NCI-H526 treated with DMSO at 0.1 percent for 48 hours (cell line): Measurements from ENCODE around the gene ARL6IP6.
A peak's percentile ranks its signal among the peaks of the same experiment; 100 is the strongest.

Source experiments
- DNase-seq: peaks from one replicate; lab custom pipeline; 2025; lab: John Stamatoyannopoulos, UW

ARL6IP6 gene

DNA sequence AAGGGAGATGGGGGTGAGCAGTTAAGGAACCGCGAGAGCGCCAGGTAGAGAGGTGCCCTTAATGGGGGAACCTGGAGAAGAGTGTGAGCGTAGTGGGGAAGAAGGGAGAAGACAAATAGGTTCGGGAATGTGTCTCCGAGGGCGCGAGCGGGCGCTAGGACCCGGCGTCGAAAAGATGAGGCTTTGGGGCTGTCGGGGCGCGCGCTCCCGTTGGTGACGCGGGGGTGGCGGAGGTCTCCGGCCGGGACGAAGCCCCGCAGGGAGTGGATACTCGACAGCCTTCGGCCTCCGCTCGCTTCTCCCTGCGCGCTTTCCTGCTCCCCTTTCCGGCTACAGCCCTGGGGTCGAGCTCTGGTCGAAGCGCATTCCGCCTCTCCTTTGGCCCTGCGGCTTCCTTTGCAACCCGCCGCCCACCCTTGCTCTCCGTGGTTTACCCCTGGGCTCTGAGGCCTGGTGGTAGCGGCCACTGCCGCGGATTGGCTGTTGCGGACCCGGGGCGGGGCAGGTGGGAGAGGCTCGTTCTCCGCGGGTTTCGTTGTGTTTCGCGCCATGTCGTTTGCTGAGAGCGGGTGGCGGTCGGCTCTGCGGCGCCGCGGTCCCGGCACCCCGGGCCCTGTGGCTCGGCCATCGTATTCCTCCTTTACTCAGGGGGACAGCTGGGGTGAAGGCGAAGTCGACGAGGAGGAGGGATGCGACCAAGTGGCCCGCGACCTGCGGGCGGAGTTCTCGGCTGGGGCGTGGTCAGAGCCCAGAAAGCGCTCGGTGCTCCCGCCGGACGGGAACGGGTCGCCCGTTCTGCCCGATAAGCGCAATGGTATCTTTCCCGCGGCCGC is at the start of gene ARL6IP6:
TSS of gene ARL6IP6 (plus strand) at position 545 of the 833 bp plus-strand sequence. CDS start at position 550, 5 bp downstream.
- DNase-seq: peak; percentile 95

DNA sequence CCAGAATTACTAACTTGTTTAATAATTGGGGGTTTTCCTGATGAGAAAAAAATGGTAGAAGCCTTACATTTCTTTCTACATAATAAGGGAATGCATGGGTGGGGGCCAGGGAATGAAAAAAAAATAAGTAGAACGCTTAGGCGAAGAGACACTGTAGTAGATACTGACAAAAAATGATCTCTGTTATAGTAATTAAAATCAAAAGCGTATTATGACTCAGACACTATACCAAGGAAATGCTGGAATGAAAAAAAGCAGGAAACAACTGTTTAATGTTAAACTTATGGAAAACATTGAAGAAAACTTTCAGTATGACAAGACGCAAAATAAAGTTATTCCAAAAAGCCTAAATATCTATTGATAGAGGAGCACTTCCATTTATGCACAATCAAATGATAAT is 44.1 kb upstream of the ARL6IP6 start:
- DNase-seq: no peak

DNA sequence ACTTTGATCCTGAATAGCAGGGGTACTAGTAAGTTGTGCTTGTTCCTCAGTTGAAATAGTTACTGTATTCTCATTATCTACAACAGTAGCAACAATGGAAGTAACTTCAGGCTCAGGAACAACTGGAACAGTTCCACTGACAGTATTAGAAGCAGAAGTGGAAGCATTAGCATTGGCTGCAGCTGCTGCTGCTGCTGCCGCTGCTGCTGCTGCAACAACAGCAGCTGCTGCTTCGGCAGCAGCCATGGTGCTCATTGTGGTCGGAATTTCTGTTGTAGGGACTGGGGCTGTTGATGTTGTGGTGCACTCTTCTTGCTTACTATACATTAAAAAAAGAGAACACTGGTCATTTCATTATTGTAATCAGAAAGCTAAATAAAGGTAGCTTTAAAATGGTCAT is 42.0 kb upstream of the ARL6IP6 start:
- DNase-seq: no peak

DNA sequence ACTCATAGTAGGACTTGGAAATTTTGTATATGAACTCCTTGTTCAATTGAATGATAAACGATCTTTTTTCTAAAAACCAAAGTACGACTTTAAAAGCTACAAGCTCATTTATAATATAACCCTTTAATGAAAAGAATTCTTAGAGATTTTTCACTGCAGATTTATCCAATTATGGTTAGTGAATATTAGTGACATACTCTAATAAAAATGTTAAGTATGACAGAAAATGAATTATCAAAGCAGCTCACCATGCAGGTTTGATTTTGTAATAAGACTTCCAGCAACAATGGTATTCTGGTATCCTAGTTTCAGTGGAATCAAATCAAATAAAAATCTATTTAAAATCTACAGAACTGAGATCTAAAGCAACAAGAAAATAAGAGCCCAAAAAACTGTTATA is 39.6 kb upstream of the ARL6IP6 start:
- DNase-seq: no peak

DNA sequence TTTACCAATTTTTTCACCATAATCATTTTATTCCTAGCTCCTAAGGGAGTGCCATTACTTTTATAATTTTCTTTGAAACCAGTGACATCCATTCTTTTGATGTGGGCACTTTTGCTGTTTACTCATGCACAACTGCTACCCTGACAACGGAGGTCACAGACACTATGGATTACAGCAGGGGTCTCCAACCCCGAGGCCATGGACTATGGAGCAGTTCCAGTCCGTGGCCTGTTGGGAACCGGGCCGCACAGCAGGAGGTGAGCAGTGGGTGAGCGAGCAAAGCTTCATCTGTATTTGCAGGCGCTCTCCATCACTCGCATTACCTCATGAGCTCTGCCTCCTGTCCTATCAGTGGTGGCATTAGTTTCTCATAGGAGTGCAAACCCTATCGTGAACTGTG is 35.8 kb upstream of the ARL6IP6 start:
- no peak for DNase-seq

DNA sequence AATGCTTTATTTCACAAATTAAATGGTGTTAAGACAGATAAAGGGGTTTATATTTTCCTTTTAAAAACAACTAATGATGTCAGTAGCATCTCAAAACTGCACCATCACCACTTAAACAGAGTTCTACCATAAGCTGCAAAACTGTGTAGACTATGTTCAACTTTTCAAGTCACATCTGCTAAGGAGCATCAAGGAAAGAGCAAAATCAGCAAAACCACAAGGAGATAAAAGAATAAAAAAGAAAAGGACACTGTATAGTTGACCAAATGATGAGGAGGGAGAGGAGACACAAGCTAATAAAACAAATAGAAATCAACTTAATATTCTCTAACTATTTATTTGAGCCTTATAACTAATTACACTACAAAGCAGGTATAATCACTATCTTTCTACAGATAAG is 35.0 kb upstream of the ARL6IP6 start:
- DNase-seq: no peak

DNA sequence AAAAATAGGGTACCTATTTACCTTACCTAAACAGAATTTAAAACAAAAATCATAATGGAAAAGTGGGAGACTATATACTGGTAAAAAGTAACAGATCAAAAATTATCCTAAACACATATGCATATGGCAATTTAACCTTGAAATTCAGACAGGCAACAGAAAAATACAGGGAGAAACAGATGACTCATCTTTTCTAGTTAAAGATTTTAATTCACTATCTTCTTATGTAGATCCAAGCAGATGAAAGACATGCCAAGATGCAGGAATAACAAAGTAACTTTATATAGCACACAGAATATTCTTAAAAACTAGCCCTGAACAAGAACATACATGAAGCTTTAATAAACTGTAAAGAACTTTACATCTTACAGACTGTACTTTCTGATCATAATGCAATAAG is 32.1 kb upstream of the ARL6IP6 start:
- DNase-seq: no peak

DNA sequence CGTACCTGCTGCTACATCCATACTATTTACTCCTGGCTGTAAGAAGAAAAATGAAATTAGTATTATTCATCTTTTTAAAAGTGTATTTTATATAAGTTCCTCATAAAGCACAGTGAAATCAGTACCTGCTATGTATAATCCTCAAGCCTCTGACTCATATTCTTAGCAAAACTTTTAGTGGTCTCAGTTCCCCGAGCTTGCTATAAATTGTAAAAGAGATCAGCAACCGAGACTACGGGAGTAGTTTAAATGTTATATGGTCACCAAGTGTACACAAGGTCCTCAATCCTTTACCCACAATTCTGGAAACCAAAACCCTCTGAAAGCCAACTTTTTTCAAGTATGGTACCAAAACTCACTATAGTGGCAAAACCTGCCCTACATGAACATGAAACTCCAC is 25.4 kb upstream of the ARL6IP6 start:
- no peak for DNase-seq

DNA sequence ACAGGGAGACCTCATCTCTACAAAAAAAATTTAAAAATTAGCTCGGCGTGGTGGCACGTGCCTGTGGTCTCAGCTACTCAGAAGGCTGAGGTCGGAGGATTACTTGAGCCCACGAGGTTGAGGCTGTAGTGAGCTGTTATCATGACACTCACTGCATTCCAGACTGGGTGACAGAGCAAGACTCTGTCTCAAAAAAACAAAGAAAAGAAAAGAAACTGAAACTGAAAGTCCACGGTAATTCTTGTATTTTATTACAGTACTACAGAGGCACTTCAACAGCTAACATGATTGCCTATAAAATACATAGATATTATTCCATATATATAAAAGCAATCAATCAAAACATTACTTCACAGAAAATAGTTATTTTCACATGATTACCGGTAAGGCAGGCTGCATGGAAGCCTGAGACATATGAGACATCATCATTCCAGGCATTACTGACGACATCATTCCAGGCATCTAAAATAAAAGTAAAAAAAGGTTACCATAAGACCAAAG is 24.2 kb upstream of the ARL6IP6 start:
- DNase-seq: no peak

DNA sequence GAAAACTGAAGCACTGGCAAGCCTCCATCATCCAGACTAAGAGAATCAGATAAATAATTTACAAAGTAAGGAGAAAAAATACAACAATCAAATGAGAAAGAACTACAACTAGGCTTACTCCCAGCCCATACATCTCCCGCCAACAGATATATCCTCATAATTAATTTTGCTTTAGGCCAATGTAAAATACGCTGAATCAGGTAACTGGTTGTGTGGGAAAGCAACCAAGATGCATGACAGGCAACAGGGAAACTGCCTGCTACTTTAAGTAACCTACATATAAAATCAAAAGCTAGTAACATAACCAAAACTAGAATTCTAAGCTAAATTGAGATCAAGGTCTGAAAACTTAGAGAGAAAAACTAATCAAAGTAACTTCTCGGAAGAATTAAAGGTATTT is 22.7 kb upstream of the ARL6IP6 start:
- no peak for DNase-seq

DNA sequence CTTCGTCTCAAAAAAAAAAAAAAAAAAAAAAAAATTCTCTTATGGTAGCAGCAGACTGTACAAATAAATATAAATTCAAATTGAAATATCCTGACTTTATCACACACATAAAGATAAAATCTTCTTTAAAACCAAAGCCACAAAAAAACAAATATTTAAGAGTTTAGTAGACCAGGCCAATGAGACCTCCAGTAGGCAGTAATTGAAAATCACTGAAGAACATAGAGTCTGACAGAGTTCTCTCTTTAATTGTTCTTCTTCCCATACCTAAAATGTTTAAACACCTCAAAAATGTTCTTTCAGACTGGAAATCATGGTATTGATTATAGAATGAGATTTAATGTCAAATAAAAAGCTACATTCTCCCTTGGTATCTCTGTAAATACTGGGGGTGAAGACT is 21.9 kb upstream of the ARL6IP6 start:
- no peak for DNase-seq

DNA sequence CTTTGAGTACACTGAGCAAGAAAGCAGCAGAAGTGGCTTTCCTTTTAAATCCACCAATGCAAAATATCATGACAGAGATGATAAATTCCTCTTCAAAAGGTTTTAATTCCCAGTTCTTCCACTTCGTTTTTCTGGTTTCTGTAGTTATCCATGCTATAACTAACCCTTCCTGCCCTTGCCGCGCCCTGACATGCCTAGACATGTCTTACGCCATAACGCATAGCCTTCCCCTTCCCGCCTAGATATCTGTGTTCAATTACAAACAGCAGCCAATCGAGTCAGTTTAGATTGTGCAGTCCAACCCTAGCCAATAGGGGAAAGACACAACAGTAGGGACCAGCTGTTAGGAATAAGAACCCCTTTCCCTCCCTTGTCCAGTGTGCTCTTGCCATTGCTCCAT is 17.2 kb upstream of the ARL6IP6 start:
- DNase-seq: no peak

DNA sequence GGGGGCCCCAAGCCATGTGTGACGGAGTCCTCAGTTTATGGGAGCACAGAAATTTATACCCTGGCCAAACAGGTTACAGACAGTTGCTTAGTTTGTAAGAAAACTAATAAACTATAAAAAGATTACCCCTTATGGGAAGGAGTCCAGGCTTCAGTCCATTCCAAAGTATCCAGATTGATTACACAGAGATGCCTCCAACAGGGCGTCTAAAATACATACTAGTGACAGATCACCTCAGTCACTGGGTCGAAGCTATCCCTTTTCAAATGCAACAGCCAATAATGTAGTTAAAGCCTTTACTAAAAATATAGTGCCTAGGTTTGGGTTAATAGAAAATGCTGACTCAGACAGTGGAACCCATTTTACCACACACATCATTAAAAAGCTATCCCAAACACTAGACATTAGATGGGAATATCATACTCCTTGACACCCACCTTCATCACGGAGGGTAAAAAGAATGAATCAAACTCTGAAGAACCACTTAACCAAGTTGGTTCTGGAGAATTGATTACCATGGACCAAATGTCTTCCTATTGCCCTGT is 11.9 kb upstream of the ARL6IP6 start:
- no peak for DNase-seq

DNA sequence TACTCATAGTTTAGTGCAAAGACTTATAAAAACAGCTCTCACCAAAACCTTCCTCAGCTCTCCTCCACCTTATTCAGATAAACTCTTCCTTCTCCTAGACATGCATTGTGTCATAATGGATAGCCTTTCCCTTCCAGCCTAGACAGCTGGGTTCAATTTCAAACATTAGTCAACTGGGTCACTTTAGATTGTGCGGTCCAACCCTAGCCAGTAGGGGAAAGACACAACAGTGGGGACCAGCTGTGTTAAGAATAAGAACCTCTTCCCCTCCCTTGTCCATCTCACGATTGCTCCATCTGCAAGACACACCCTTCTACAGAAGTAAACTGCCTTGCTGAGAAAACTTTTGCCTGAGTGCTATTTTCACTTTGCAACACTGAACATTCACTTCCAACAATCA is 9.7 kb upstream of the ARL6IP6 start:
- no peak for DNase-seq

DNA sequence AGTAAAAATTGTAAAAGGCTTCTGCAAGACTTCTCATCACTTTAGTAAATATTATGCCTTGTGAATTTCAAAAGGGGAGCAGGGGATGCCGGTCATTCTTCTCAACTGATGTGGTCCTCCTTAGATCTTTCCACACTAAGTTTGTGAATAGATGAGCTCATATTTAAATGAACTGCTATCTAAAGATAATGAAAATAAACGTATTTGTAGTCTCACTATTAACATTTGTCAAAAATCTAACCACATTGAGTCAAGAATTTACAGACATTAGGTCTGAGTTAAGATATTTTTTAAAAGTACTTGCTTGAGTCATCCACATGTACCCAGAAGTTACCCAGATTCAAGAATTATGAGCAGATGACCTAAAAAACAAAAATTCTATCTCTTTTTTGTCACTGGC is 7.7 kb upstream of the ARL6IP6 start:
- no peak for DNase-seq

DNA sequence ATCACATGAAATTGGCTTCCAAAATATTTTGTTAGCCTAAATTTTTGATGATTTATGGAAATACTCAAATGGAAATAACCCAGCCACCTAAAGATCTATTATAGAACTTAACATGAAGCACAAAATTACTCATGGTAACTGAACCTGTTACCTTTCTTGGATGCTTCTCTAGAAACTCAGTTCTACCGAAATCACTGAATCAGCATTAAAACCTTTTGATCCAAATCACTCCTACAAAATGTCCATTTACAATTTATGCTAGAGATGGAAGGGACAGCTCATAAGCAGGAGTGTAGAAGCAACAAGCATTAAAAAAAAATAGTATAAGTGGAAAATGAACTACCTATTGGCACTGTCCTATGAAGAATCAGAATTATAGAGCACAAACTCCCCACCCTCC is 3.3 kb upstream of the ARL6IP6 start:
- DNase-seq: no peak

DNA sequence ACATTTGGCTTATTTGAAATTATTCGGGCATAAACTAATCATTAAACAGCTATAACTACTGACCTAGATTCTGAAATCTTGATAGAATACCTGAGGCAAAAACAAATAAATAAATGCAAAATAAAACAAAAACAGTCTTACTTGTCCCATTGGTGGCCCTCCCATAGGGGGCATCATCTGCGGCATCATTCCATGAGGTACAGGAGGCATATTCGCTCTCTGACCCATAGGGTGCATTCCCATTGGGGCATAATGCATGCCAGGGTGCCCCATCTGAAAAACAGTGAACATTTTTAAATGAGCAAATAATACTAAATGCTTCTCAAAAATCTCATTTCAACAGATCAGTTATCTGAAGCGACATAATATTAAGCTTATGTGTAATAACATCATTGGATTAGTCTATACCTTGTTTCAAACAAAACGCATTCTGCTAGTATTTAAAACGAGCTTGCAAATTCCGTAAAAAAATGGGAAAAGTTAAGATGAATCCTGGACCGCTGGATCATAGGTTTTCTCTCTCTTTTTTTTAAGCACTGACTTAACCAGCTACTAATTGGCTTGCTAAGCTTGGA is 2.5 kb upstream of the ARL6IP6 start:
- DNase-seq: peak; percentile 37

DNA sequence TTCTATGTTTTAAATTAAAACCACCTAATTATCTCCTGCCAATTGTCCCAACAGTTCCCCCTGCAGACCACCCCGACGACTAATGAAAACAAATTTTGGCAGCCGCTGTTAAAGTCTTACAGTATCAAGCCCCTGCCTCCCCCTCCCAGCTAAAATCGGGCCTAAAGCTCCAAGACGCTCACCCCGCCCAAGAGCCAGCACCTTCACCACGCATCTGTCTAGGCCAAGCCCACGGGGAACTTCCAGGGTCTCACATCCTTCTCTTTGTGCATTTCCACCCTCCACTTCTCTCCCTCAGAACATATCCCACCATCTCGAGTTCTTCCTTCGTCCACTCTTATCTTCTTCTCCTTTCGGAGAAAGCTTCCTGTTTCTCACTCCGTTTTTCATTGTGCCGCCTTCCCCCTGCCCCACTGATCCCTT is 1.6 kb upstream of the ARL6IP6 start:
- peak; percentile 66 for DNase-seq

DNA sequence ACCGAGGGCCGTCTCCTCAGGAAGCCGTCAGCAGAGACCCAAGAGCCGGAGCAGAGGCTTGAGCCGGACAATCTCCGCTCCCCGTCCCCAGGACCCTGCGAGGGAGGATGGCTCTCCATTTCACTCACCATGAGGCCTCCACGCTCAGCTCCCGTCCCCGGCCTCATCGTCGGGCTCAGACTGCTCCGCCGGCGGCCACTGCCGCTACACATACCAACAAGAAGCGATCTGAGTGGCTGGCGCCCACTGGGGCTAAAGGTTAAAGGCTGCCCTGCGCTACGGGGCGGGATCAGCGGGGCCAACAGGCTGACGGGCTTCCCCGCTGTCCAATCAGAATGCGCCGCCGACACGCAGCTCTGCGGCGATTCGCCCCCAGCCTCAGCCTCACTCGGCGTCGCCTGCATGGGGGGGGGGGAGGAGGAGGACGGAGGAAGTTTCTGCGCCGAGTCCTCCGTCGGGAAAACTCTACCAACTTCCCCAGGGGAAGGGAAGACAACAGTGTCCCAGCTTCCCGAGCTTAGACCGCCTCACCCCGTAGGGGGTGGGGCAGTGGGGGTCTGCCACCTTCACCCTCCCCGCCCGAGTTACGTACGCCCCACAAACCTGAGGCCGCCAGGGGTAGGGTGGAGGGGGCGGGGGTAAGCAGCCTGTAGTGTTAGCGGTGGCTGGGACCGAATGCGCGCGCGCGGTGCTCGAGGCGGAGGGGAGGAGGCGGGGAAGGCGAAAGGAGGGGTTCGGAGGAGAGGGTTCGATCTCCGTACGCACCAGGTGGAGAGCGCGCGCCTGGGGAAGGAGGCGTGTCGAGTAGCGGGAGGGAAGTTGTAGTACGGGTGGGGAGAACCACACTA is 968 bp upstream of the ARL6IP6 start, which contains the start of gene PRPF40A:
TSS of gene PRPF40A (minus strand) at position 234 of the 848 bp plus-strand sequence. CDS start at position 212, 22 bp downstream.
- peak; percentile 95 for DNase-seq

DNA sequence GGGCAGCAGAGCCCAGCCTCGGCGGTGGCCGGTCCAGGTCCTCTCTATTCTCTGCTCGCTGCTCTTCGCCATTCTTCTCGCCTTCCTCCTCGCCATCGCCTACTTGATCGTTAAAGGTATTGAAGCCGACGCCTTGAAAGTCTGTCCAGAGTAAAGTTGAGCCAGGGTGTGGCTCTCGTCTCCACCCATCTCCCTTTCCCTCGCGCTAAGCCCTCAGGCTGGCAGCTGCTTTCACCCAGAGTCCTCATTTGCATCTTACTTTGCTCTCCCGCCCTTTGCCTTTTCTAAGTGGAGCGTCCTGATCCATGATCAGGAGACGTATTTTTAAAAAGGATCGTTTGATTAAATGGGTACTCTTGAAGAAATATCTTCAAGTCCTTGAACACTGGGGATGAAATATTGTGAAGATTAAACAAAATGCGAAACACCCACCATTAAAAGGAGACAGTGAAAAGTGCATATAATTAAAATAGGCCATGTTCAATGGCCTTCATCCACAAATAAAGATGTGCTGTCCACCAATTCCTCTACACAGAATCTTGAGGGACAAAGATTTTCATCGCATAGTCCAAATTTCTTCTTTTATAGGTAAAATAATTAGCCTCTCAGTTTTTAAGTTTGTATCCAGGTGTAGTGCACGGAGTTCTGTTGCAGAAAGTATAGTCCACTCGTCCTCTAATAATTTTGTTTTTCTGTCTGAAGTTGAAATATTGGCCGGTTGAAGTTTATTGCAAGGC is 657 bp downstream of the ARL6IP6 start:
- DNase-seq: peak; percentile 85

DNA sequence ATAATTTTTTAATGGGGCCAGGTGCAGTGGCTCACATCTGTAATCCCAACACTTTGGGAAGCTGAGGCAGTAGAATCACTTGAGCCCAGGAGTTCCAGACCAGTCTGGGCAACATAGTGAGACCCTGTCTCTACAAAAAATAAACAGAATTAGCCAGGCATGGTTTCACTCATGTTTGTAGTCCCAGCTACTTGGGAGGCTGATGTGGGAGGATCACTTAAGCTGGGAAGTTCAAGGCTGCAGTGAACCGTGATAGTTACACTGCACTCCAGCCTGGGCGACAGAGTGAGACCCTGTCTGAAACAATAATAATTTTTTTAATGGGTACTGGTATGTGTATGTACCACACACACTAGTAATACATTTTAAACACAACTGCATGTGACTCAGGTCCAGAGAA is 2.4 kb downstream of the ARL6IP6 start:
- no peak for DNase-seq
